ENCODE results near the gene STAM. TPM values are rescaled to one million over a fixed set of nuclear protein-coding genes. Genes with fewer than 3 reads are reported as not detected.

STAM gene
- total RNA-seq, 1 donor from 2014 or later, result 29.0 TPM

- Mint-ChIP-seq H3K9me3 (peaks cover 11% of the 10 kb centered on the region), H3K4me3 (no peak overlapping the region), H3K4me1 (peaks cover under 1% of the 10 kb centered on the region), H3K27me3 (ENCODE audit: low read depth) (no peaks in the 10 kb centered on the region), H3K27ac (ENCODE audit: unreplicated experiment) (no peak overlapping the region), H3K36me3 (ENCODE audit: low read depth) (peaks cover 18% of the 10 kb centered on the region)
- DNase-seq (ENCODE audit: low read depth, low spot score), result no peak
- TF ChIP-seq CTCF (conservative IDR thresholded peaks at IDR 0.05), result no peak
Observed at GRCh38 chr10:17660921-17661320, 17.0 kb downstream of the STAM start.

GRCh38 chr10:17661510-17661909 is 17.6 kb downstream of the STAM start:
- Mint-ChIP-seq H3K27me3 (ENCODE audit: low read depth) (no peaks in the 10 kb centered on the region), H3K27ac (ENCODE audit: unreplicated experiment) (no peak overlapping the region), H3K4me3 (no peak overlapping the region), H3K9me3 (peaks cover 8% of the 10 kb centered on the region), H3K36me3 (ENCODE audit: low read depth) (peaks cover 15% of the 10 kb centered on the region), H3K4me1 (peaks cover 3% of the 10 kb centered on the region)
- no peak for DNase-seq (ENCODE audit: low read depth, low spot score)
- no peak for TF ChIP-seq CTCF (conservative IDR thresholded peaks at IDR 0.05)

- Mint-ChIP-seq H3K4me1 (peaks cover 3% of the 10 kb centered on the region), H3K4me3 (no peak overlapping the region), H3K36me3 (ENCODE audit: low read depth) (peaks cover 9% of the 10 kb centered on the region), H3K9me3 (peaks cover 4% of the 10 kb centered on the region), H3K27me3 (ENCODE audit: low read depth) (no peaks in the 10 kb centered on the region), H3K27ac (ENCODE audit: unreplicated experiment) (no peak overlapping the region)
- DNase-seq (ENCODE audit: low read depth, low spot score), result no peak
- TF ChIP-seq CTCF (conservative IDR thresholded peaks at IDR 0.05), result no peak
Observed at GRCh38 chr10:17662193-17663138, 18.5 kb downstream of the STAM start.

- DNase-seq (ENCODE audit: low read depth, low spot score), result no peak
- peaks cover 3% of the 10 kb centered on the region for H3K4me1 Mint-ChIP-seq
- no peaks in the 10 kb centered on the region for H3K27me3 Mint-ChIP-seq (ENCODE audit: low read depth)
- no peak for TF ChIP-seq CTCF (conservative IDR thresholded peaks at IDR 0.05)
- no peak overlapping the region for H3K27ac Mint-ChIP-seq (ENCODE audit: unreplicated experiment)
- no peak overlapping the region for H3K4me3 Mint-ChIP-seq
- peaks cover 6% of the 10 kb centered on the region for H3K36me3 Mint-ChIP-seq (ENCODE audit: low read depth)
- H3K9me3 Mint-ChIP-seq, result no peaks in the 10 kb centered on the region
Observed at GRCh38 chr10:17663450-17663849, 19.5 kb downstream of the STAM start.

- Mint-ChIP-seq H3K9me3 (no peaks in the 10 kb centered on the region), H3K36me3 (ENCODE audit: low read depth) (peaks cover 3% of the 10 kb centered on the region), H3K4me1 (peaks cover 3% of the 10 kb centered on the region), H3K27ac (ENCODE audit: unreplicated experiment) (peak overlapping the region; percentile 21), H3K27me3 (ENCODE audit: low read depth) (no peaks in the 10 kb centered on the region), H3K4me3 (no peak overlapping the region)
- no peak for TF ChIP-seq CTCF (conservative IDR thresholded peaks at IDR 0.05)
- no peak for DNase-seq (ENCODE audit: low read depth, low spot score)
Observed at GRCh38 chr10:17665747-17666146, 21.8 kb downstream of the STAM start.
